SK-N-SH (cell line): ENCODE results near the gene CPS1. TPM values are rescaled to one million over a fixed set of nuclear protein-coding genes. Genes with fewer than 3 reads are reported as not detected.

Source experiments
- CTCF ChIA-PET: fragments of 300-600, 350-600 bp; formaldehyde crosslinking; extraction: SDS; loops from one replicate; lab custom pipeline; 2021; lab: Yijun Ruan, JAX
- POLR2A ChIA-PET: fragments of 350-600 bp; sonication (Branson Sonifier 250); formaldehyde crosslinking; extraction: SDS; loops from one replicate; lab custom pipeline; 2020; ENCODE audit warnings: antibody characterized with exemption, inconsistent platforms; lab: Yijun Ruan, JAX
- DNase-seq: peaks from one replicate; pipeline ENCODE4 v3.0.0; 2012
- H2AFZ ChIP-seq: fragments of 200-600 bp; sonication (generic); 2 replicates; pipeline ENCODE4 v1.8.1; 2016; ENCODE audit warnings: antibody characterized with exemption, mild to moderate bottlenecking, low read depth
- H3F3A ChIP-seq: fragments of 200-600 bp; sonication (generic); replicated peaks from 2 replicates; pipeline ENCODE3; 2016; ENCODE audit warnings: antibody characterized with exemption, mild to moderate bottlenecking; ENCODE audit not compliant: insufficient read depth
- H3K27ac ChIP-seq, 2 experiments: fragments of 200-500 bp in 1 of 2; fragments of 200-600 bp in 1 of 2; sonication (Bioruptor generic) in 1 of 2; sonication (generic), shearing (Covaris generic) in 1 of 2; 2 replicates each; pipeline versions ENCODE4 v1.5.1 to v1.6.1; 2014 to 2016; ENCODE audit warnings: low read depth in 2 of 2, inconsistent platforms in 1 of 2, low read length in 1 of 2, mild to moderate bottlenecking in 1 of 2, mixed read lengths in 1 of 2
- H3K27me3 ChIP-seq: fragments of 200-600 bp; sonication (generic), shearing (Covaris generic); 2 replicates; pipeline ENCODE4 v1.6.1; 2016; ENCODE audit warnings: mixed run types; ENCODE audit not compliant: insufficient read depth
- H3K36me3 ChIP-seq, 2 experiments: fragments of 200-500 bp in 1 of 2; fragments of 200-600 bp in 1 of 2; sonication (Bioruptor generic) in 1 of 2; sonication (generic) in 1 of 2; replicated peaks in 1 of 2; 2 replicates each; pipeline versions ENCODE3 to v1.5.1; 2014 to 2016; ENCODE audit warnings: low read length in 1 of 2, mild to moderate bottlenecking in 1 of 2; ENCODE audit not compliant: insufficient read depth in 2 of 2, control insufficient read depth in 1 of 2
- H3K4me1 ChIP-seq, 2 experiments: fragments of 200-500 bp in 1 of 2; fragments of 200-600 bp in 1 of 2; sonication (Bioruptor generic) in 1 of 2; sonication (generic), shearing (Covaris generic) in 1 of 2; 2 replicates each; pipeline versions ENCODE4 v1.5.1 to v1.6.1; 2014 to 2016; ENCODE audit warnings: low read depth in 1 of 2, low read length in 1 of 2, mixed run types in 1 of 2; ENCODE audit not compliant: insufficient read depth in 2 of 2, control insufficient read depth in 1 of 2
- H3K4me2 ChIP-seq: fragments of 200-600 bp; sonication (generic), shearing (Covaris generic); 2 replicates; pipeline ENCODE4 v1.6.1; 2017; ENCODE audit warnings: mixed run types
- H3K4me3 ChIP-seq, 2 experiments: fragments of 200-500 bp in 1 of 2; fragments of 200-600 bp in 1 of 2; sonication (Bioruptor generic) in 1 of 2; sonication (generic), shearing (Covaris generic) in 1 of 2; 2 replicates each; pipeline versions ENCODE4 v1.5.1 to v1.8.1; 2014 to 2016; ENCODE audit warnings: low read depth in 2 of 2, inconsistent platforms in 1 of 2, low read length in 1 of 2, mild to moderate bottlenecking in 1 of 2, mixed read lengths in 1 of 2, moderate library complexity in 1 of 2
- H3K79me2 ChIP-seq: fragments of 200-600 bp; sonication (generic); 2 replicates; pipeline ENCODE4 v1.8.1; 2017; ENCODE audit warnings: mild to moderate bottlenecking; ENCODE audit not compliant: insufficient read depth
- H3K9ac ChIP-seq: fragments of 200-600 bp; sonication (generic); 2 replicates; pipeline ENCODE4 v1.6.1; 2017; ENCODE audit warnings: mixed run types
- H3K9me2 ChIP-seq: fragments of 200-600 bp; sonication (generic); 2 replicates; pipeline ENCODE4 v1.6.1; 2017; ENCODE audit warnings: mixed run types
- H3K9me3 ChIP-seq: fragments of 200-600 bp; sonication (generic); 2 replicates; pipeline ENCODE4 v1.6.1; 2017; ENCODE audit warnings: mixed run types, mild to moderate bottlenecking, moderate library complexity
- H4K20me1 ChIP-seq: fragments of 200-600 bp; sonication (generic); 2 replicates; pipeline ENCODE4 v1.6.1; 2017; ENCODE audit warnings: mild to moderate bottlenecking, mixed run types; ENCODE audit not compliant: insufficient read depth
- CHD2 ChIP-seq: fragments of 150-350 bp; IDR thresholded peaks from 2 replicates; pipeline ENCODE4 v1.6.1; 2018; ENCODE audit warnings: low read length; ENCODE audit not compliant: partially characterized antibody
- ELF1 ChIP-seq: IDR thresholded peaks from 2 replicates; pipeline ENCODE4 v1.4.0; 2012
- EZH2phosphoT487 ChIP-seq: fragments of 200-600 bp; sonication (generic); IDR thresholded peaks from 2 replicates; pipeline ENCODE4 v1.6.1; 2017; ENCODE audit warnings: low read depth, mixed run types, mild to moderate bottlenecking, antibody characterized with exemption, moderate library complexity, borderline replicate concordance
- FOSL2 ChIP-seq: IDR thresholded peaks from 2 replicates; pipeline ENCODE4 v1.4.0; 2012; ENCODE audit warnings: low read depth, mild to moderate bottlenecking, moderate library complexity, borderline replicate concordance
- FOXJ3 ChIP-seq: sonication (generic); formaldehyde crosslinking; IDR thresholded peaks from 2 replicates; pipeline ENCODE4 v1.5.1; 2020; ENCODE audit warnings: mild to moderate bottlenecking, missing genetic modification reagents
- FOXM1 ChIP-seq: IDR thresholded peaks from 2 replicates; pipeline ENCODE4 v1.4.0; 2012; ENCODE audit warnings: low read depth, mild to moderate bottlenecking
- GABPA ChIP-seq: IDR thresholded peaks from 2 replicates; pipeline ENCODE4 v1.4.0; 2012; ENCODE audit warnings: low read depth, mild to moderate bottlenecking
- GATA2 ChIP-seq: sonication (generic); formaldehyde crosslinking; IDR thresholded peaks from 2 replicates; pipeline ENCODE4 v1.5.0; 2020; ENCODE audit warnings: mild to moderate bottlenecking, missing genetic modification reagents
- JUND ChIP-seq: IDR thresholded peaks from 2 replicates; pipeline ENCODE4 v1.4.0; 2012
- MAX ChIP-seq: IDR thresholded peaks from 2 replicates; pipeline ENCODE4 v1.4.0; 2012; ENCODE audit warnings: low read depth
- MEF2A ChIP-seq: IDR thresholded peaks from 2 replicates; pipeline ENCODE4 v1.4.0; 2012; ENCODE audit warnings: low read depth, borderline replicate concordance
- MXI1 ChIP-seq: IDR thresholded peaks from 2 replicates; pipeline ENCODE4 v1.6.1; 2012; ENCODE audit warnings: mild to moderate bottlenecking, low read depth, low read length, improper control_type of control experiment
- NFIC ChIP-seq: IDR thresholded peaks from 2 replicates; pipeline ENCODE4 v1.4.0; 2012; ENCODE audit warnings: borderline replicate concordance
- NRF1 ChIP-seq: IDR thresholded peaks from 2 replicates; pipeline ENCODE4 v1.6.1; 2012; ENCODE audit warnings: low read depth, mild to moderate bottlenecking, low read length
- POLR2AphosphoS5 ChIP-seq: IDR thresholded peaks from 2 replicates; pipeline ENCODE4 v1.6.1; 2012; ENCODE audit warnings: low read depth, low read length
- RAD21 ChIP-seq: IDR thresholded peaks from 2 replicates; pipeline ENCODE4 v1.6.1; 2012; ENCODE audit warnings: mild to moderate bottlenecking, low read length
- RCOR1 ChIP-seq: fragments of 150-350 bp; IDR thresholded peaks from 2 replicates; pipeline ENCODE4 v1.6.1; 2017; ENCODE audit warnings: antibody characterized with exemption, low read length
- RFX5 ChIP-seq: IDR thresholded peaks from 2 replicates; pipeline ENCODE4 v1.6.1; 2012; ENCODE audit warnings: mild to moderate bottlenecking, improper control_type of control experiment, low read length
- RXRA ChIP-seq: IDR thresholded peaks from 2 replicates; pipeline ENCODE4 v1.4.0; 2012; ENCODE audit warnings: low read depth, mild to moderate bottlenecking, borderline replicate concordance
- SIN3A ChIP-seq: IDR thresholded peaks from 2 replicates; pipeline ENCODE4 v1.6.1; 2012; ENCODE audit warnings: low read depth, mild to moderate bottlenecking, low read length, moderate library complexity, borderline replicate concordance
- TAF1 ChIP-seq: IDR thresholded peaks from 2 replicates; pipeline ENCODE4 v1.6.1; 2012; ENCODE audit warnings: low read depth, mild to moderate bottlenecking, low read length, moderate library complexity, borderline replicate concordance
- TCF12 ChIP-seq: IDR thresholded peaks from 2 replicates; pipeline ENCODE4 v1.4.0; 2012
- TEAD4 ChIP-seq: IDR thresholded peaks from 2 replicates; pipeline ENCODE4 v1.4.0; 2012; ENCODE audit warnings: mild to moderate bottlenecking, borderline replicate concordance; ENCODE audit not compliant: insufficient read depth
- WGBS: methylation state at CpG from one replicate; pipeline ENCODE4 v1.1.6; 2017; ENCODE audit warnings: low lambda C conversion rate; 5-methylcytosine and 5-hydroxymethylcytosine counted together
- polyA plus RNA-seq, 3 experiments: library from polyadenylated mRNA; depleted of rRNA; stranded (reverse); fragments of >200 nt; gene quantifications; 2 replicates each; pipeline ENCODE4 v1.2.3, GENCODE V29; 2012
- TF ChIP-seq, protein P1 (sequence below): IDR thresholded peaks from 2 replicates; pipeline ENCODE4 v1.4.0; 2012; ENCODE audit warnings: low read depth, borderline replicate concordance
- TF ChIP-seq, protein P2 (sequence below): fragments of 150-350 bp; IDR thresholded peaks from 2 replicates; pipeline ENCODE4 v1.6.1; 2017; ENCODE audit warnings: antibody characterized with exemption, low read length, low read depth, borderline replicate concordance
- TF ChIP-seq, protein P3 (sequence below): IDR thresholded peaks from 2 replicates; pipeline ENCODE4 v1.6.1; 2012; ENCODE audit warnings: mild to moderate bottlenecking, low read depth, low read length, moderate library complexity

Gene CPS1
- polyA plus RNA-seq, 1 of the 3 experiments (the other 2 are of a cell fraction): 9.2 TPM

GRCh38 chr2:210546424-210547208 lies 9.8 kb upstream of the CPS1 start (continued):
- no peak for TF ChIP-seq RCOR1
- TF ChIP-seq NFIC: no peak
- TF ChIP-seq MXI1: no peak
- no peak for TF ChIP-seq GATA2 (CRISPR knock-in tag)
- TF ChIP-seq MAX: no peak
- TF ChIP-seq SIN3A: no peak
- no peak for TF ChIP-seq NRF1
- TF ChIP-seq EZH2phosphoT487: no peak
- no peak for TF ChIP-seq FOXJ3 (CRISPR knock-in tag)
- TF ChIP-seq RAD21: no peak
- TF ChIP-seq TCF12: no peak
- TF ChIP-seq TEAD4: no peak

DNA sequence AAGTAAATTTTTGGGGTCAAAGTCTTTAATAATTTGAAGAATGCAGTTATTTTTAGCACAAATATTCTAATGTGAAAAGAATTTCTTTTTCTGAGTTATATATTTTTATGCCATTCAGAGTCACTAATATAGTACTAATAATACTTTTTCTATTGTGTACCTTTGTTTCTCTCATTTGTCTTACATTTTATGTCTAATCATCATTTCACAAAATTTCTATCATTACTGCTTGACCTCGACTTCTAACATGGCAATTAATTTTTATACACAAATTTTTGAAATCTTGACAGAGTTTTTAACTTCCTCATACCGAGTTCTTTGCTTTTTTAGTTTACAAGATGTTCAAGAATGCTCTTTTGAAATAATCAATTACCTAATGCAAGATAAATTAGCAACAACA lies 8.4 kb upstream of the CPS1 start:
- POLR2A ChIA-PET: no interaction called here
- H3K79me2 ChIP-seq: no peaks in the 10 kb centered on the region
- no peak overlapping the region for H3K4me2 ChIP-seq
- TF ChIP-seq RXRA: no peak
- TF ChIP-seq FOSL2: no peak
- no peak for TF ChIP-seq ELF1
- TF ChIP-seq CHD2: no peak
- TF ChIP-seq MEF2A: no peak
- TF ChIP-seq JUND: no peak
- no peak for TF ChIP-seq FOXM1
- TF ChIP-seq GABPA: no peak
- TF ChIP-seq, protein P1, sequence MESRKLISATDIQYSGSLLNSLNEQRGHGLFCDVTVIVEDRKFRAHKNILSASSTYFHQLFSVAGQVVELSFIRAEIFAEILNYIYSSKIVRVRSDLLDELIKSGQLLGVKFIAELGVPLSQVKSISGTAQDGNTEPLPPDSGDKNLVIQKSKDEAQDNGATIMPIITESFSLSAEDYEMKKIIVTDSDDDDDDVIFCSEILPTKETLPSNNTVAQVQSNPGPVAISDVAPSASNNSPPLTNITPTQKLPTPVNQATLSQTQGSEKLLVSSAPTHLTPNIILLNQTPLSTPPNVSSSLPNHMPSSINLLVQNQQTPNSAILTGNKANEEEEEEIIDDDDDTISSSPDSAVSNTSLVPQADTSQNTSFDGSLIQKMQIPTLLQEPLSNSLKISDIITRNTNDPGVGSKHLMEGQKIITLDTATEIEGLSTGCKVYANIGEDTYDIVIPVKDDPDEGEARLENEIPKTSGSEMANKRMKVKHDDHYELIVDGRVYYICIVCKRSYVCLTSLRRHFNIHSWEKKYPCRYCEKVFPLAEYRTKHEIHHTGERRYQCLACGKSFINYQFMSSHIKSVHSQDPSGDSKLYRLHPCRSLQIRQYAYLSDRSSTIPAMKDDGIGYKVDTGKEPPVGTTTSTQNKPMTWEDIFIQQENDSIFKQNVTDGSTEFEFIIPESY: no peak
- TF ChIP-seq POLR2AphosphoS5: no peak
- TF ChIP-seq, protein P2, sequence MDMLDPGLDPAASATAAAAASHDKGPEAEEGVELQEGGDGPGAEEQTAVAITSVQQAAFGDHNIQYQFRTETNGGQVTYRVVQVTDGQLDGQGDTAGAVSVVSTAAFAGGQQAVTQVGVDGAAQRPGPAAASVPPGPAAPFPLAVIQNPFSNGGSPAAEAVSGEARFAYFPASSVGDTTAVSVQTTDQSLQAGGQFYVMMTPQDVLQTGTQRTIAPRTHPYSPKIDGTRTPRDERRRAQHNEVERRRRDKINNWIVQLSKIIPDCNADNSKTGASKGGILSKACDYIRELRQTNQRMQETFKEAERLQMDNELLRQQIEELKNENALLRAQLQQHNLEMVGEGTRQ: no peak
- no peak for TF ChIP-seq TAF1
- no peak for TF ChIP-seq TCF12
- no peak for TF ChIP-seq RFX5
- TF ChIP-seq EZH2phosphoT487: no peak
- no peak for TF ChIP-seq NFIC
- TF ChIP-seq, protein P3, sequence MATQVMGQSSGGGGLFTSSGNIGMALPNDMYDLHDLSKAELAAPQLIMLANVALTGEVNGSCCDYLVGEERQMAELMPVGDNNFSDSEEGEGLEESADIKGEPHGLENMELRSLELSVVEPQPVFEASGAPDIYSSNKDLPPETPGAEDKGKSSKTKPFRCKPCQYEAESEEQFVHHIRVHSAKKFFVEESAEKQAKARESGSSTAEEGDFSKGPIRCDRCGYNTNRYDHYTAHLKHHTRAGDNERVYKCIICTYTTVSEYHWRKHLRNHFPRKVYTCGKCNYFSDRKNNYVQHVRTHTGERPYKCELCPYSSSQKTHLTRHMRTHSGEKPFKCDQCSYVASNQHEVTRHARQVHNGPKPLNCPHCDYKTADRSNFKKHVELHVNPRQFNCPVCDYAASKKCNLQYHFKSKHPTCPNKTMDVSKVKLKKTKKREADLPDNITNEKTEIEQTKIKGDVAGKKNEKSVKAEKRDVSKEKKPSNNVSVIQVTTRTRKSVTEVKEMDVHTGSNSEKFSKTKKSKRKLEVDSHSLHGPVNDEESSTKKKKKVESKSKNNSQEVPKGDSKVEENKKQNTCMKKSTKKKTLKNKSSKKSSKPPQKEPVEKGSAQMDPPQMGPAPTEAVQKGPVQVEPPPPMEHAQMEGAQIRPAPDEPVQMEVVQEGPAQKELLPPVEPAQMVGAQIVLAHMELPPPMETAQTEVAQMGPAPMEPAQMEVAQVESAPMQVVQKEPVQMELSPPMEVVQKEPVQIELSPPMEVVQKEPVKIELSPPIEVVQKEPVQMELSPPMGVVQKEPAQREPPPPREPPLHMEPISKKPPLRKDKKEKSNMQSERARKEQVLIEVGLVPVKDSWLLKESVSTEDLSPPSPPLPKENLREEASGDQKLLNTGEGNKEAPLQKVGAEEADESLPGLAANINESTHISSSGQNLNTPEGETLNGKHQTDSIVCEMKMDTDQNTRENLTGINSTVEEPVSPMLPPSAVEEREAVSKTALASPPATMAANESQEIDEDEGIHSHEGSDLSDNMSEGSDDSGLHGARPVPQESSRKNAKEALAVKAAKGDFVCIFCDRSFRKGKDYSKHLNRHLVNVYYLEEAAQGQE: no peak

More for the DNA sequence above, 8.4 kb upstream of the CPS1 start:
- no peaks in the 10 kb centered on the region for H3K36me3 ChIP-seq
- DNase-seq: no peak
- no peak overlapping the region for H3K9ac ChIP-seq
- H3K4me1 ChIP-seq: no peaks in the 10 kb centered on the region
- H3K27ac ChIP-seq: no peak overlapping the region
- H3K27me3 ChIP-seq: no peaks in the 10 kb centered on the region
- WGBS: 67% methylated on average over 2 of the region's 2 CpGs
- no peaks in the 10 kb centered on the region for H3K9me3 ChIP-seq
- H2AFZ ChIP-seq: no peak overlapping the region
- H3K4me3 ChIP-seq: no peak overlapping the region
- CTCF ChIA-PET: interaction anchor here (0.9 kb wide), 1 partner anchor 498 kb away, joined by 3 read pairs; no protein-coding TSS in a partner anchor
- no peaks in the 10 kb centered on the region for H4K20me1 ChIP-seq
- no peaks in the 10 kb centered on the region for H3K9me2 ChIP-seq
- H3F3A ChIP-seq: peaks cover 3% of the 10 kb centered on the region
